HG02588 (cell line): Measurements from ENCODE around the gene SLC38A4.
A peak's percentile ranks its signal among the peaks of the same experiment; 100 is the strongest.

Experiments
- ATAC-seq: cut with Tn5 transposase; IDR thresholded peaks from one replicate; pipeline ENCODE4 v1.9.1; 2021; ENCODE audit warnings: mild to moderate bottlenecking, moderate library complexity; ENCODE audit not compliant: unreplicated experiment

The SLC38A4 gene

DNA sequence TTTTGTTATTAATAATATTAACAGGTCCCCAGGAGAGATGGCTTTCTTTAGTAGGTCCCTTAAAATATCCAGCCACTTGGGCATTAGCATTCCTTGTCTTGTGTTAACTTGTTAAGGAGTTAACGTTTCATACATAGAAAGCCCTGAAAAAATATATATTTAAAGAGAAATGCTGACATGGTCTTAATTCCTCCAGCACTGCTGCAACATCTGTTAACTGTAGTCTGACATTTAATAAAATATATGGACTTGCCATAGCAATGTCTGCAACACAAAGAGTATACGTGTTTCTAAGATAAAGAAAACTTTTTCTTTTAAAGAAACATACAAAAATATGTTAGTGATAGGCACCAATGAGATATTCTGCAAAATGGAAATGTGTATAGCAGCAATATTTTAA, 10.0 kb downstream of the SLC38A4 start:
- no peak for ATAC-seq

DNA sequence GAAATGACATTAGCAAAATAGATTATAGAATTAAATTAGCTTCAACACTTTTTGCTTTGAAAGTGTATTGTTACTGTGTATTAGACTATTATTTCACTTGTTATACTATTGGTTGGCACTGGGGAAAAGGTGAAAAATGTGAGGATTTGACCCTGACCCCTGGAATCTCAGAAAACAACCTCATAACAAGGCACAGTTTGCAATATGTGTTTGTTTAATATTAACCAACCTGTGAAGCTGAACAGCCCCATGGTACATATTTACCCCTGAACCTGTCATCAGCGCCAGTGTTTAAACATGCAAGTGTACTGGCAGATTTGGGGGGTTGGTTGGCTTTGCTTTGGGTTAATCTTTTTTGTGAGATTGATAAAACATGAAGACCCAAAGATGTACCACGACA, 11.7 kb downstream of the SLC38A4 start:
- ATAC-seq: no peak

DNA sequence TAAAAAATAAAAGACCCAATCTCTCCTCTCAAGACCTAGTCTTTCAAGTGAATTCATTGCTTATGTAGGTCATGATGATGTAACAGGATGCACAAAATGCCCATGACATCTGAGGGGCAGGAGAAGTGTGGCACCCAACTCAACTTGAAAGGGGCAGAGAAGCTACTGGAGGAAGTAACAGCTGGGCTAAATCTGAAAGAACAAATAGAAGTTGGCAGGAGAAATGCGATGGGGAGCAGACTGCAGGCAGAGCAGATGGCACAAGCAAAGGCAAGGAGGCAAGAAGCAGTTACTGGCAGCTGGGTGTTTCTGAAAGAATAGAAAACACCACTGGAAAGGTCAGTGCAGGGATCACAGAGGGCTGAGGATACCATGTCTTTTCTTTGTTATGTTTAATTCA, 14.6 kb downstream of the SLC38A4 start:
- no peak for ATAC-seq

DNA sequence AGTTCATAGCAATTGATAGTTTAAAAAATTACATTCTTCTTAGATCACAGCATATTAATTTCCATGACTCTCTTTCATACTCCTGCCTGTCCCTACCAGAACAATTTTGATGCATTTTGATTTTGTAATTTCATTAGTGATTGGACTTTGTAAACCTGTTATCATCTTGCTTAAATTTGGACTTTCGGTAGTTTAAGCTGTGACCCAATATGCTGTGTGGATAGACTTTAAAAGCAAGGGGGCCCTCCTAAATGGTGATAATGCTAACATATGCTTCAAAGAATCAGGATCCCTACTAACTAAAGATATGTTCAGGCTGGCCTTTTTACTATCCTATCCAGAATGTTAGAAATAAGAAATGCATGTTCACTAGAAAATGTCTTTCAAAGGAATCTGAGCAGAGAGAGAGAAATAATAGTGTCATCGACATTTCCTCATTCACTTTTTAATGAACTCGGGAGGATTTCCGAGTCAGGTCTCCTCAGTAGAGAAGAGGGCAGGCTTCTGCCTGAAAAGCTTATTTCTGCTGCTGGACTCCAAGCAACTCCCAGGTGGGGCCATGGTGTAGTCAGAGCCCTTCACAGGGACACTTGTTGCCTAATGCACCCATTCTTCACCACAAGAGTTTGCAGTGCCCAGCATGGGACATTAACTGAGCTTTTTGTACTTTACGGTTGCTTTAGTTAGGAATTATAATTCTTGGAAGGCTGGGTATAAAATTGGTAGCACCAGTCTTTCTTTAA, 16.7 kb downstream of the SLC38A4 start:
- no peak for ATAC-seq

DNA sequence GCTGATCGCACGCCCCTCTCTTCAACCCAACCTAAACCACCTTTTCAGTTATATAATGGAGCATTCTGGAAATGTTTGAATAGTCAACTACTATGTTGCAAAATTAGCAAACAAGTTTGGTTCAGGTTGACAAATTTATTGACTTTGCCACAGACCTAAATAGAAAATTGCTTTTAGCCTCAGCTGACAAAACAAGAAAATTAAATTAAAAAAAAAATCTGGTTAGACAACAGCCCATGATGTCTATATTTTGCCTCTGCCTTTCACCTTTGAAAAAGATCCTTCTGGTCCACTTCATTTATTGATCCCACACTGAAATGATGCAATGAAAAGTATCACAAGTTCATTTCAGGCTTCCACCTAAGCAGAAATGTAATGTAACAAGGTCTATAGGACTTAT, 17.5 kb downstream of the SLC38A4 start:
- ATAC-seq: no peak

DNA sequence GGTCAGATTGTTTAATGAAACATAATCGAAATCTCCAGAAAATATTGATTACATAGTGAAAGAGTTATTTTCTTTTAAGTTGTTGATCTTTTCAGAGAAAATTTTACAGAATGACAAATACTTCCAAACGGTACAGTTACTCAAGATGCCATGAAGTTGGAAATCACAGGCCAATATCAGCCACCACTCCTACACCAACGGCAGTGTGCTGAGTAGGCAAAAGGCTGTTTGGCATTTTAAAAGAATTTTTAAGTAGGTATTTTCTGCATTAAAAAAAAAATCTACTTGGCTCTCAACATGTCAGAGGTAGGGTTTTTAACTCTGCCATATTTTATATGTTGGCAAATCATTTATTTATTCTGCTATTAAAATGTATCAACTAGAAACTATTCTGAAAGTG, 21.7 kb downstream of the SLC38A4 start:
- no peak for ATAC-seq

DNA sequence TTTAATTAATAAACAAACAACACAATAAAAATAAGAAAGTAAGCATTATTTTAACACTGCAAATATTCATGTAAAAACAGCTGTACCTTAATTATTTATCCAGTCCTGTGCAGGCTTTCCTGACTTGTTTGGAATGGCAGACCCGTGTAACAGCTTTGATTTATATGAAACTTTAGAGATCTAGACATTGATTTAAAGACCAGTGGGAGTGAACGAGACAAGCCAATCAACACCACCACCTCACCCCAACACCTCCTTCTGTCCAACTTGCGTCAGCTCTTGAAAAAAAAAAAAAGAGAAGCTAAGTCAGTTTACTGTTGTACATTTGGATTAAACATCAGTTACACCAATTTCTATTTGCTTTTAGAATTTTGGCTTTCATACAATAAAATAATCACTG, 22.3 kb downstream of the SLC38A4 start:
- no peak for ATAC-seq

DNA sequence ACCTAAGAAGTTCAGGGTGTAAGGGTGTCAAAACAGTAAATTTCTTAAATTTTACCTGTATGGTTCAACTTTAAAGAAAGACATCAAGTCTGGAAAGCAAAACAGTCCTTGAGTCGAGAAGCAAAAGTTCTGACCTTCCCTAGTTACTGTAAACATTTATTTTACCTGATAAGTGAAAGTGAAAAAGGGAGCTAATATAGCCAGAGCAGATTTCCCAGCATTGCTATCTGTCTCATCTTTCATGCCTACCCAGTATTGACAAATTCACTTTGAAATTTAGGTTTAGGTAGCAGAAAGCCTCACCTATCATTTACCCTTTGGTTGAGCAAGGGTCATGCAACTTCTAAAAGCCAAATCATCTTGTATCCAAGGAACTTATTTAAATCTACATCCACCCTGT, 24.5 kb downstream of the SLC38A4 start:
- ATAC-seq: no peak

DNA sequence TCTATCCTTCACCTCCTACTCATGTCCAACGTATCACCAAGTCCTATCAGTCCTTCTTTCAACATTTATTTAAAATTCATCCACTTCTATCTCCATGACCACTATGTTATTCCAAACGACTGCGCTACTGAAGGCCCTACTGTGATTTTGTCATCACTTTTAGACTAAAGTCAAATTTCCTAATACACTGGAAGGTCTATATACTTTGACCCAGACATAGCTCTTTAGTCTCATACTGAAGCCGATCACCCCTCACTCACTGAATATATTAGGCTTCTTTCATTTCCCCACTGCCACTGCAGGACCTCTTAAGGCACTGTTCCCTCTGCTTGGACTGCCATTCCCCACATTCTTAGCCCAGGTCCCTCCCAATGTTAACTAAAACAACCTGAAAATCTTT, 25.6 kb downstream of the SLC38A4 start:
- no peak for ATAC-seq

DNA sequence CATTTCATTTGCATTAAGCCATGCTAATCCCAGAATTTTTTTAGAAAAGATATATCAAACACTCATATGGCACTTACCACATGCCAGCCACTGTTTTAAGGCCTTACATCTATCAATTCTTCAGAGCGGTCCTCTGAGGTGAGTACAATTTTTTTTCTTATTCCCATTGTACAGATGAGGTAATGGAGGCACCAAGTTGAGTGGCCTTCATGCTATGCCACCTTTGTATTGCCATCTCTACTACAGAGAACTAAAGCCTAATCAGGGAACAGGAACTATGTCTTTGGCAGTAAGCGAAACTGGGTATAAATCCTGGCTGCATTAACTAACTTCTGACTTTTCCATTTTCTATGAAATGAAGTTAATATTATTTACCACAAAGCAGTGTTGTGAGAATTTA, 27.1 kb downstream of the SLC38A4 start:
- ATAC-seq: no peak

DNA sequence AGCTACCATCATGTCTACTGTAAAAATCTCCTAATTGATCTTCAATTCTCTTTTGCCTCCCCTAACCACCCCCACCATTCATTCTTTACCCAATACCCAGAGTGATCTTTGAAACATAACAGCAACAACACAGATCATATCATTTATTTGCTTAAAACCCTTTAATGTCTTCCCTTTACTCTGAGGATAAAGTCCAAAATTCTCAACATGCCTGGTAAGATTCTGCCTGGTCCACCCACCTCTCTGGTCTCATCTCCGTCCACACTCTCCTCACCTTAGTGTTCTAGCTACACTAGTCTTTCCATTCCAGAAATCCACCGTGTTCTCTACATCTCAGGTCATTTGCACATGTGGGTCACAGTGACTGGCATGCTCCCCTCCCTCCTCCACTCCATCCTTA, 27.7 kb downstream of the SLC38A4 start:
- ATAC-seq: no peak

DNA sequence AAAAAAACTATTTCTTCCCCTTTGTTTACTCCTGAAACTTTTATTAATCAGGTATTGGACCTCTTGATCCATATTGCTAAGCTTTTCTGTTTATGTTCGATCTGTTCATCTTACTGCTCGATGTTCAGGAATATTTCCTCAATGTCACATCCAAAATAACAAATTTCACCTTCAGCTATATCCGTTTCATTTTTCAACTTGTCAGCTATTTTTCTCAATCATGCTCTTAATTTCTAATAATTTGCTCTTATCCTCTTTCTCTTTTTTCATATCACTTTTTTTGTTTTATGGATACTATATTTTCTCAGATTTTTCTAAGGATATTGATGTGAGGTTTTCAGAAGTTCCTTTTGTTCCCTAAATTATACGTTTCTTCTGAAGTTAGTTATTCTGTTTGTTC, 29.8 kb downstream of the SLC38A4 start:
- ATAC-seq: no peak

DNA sequence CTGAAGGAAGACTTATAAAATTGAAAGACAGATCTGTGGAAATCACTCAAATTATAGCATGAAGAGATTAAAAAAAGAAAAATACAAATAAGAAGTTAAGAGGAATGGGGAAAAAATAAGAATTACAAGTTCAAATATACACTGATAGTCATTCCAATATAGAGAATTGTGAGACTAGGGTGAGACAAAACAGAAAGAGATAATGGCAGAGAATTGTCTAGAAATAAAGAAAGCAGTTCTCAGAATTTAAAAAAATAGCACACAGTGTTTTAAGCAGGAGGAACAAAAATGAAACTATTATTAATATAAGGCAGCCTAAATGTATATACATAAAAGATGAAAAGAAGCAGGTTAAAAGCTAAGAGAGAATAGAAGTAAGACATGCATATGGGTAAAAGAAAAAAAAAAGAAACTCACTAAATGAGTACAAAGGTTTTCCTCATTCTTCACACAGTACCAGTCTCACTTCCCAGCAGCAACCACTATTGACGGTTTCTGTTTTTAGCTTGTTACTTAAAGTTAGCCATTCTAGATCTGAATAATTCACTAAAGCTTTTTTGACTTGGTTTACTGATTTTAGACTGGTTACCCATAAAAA, 31.1 kb downstream of the SLC38A4 start:
- ATAC-seq: peak; percentile 83

DNA sequence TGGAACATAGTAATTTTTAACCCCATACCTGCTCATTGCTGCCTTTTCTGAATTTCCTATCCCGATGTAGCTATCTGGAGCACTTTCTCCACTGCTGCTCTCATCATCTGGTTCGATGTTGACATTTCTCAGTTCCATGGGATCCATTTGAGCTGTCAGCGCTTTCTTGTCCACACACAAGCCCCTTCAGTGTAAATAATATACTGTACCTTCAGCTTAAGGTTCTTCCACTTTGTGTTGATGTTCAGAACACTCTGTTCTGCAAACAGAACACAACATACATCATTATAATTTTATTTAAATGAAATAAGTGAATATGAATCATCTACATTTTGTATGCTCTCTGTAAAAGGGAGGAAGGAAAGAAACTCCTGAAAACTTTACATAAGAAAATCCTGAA, 32.9 kb downstream of the SLC38A4 start:
- ATAC-seq: no peak

DNA sequence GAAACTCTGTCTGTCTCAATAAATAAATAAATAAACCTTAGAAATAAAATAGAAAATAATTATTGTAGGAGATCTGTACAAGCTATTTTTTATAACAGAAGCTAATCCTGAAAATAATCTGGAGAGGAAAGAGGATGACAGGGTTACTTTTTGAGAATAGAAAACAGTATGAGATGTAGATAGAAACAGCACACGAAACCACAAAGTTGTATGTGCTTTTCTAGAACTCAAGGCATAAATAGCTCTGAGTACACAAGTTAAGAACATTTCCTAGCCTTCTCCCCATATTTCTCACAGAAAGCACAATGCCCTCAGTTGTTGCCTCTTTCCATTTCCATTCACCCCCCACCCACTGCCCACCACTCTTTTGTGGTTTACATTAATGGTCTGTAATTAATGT, 35.7 kb downstream of the SLC38A4 start:
- no peak for ATAC-seq

DNA sequence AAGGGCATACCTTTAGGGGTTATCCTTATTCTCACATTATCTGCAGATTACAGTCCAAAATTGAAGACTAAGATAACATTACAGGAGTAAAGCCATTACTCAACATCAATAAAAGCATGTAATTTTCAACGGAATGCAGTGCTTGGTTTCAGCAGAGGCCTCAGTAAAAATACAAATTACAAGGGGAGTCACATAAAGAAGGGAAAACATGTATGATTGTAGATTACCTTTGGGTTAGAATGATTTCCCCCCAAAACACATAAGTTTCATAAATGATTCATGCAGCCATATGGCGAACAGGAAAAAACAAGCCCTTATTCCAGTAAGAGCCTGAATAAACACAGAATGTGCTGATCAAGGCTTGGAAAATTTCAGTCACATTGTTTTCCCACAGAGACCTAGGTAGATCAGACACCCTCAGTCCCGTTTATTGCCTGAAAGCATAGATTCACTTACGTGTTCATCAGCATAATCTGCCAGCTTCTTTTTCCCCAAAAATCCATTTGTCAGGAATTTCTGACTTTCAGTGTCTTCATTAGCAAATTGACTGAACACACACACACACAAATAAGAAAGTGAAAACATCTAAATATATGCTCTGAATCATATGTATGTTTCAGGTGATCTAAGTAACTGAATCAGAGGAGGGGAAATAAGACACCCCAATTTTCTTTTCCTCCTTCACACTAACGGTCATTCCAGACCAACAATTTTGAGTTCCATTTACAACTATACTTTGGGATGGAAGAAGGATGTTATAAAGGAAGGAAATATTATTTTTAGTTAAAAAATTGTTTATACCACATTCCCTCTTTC, 37.5 kb downstream of the SLC38A4 start:
- ATAC-seq: no peak

DNA sequence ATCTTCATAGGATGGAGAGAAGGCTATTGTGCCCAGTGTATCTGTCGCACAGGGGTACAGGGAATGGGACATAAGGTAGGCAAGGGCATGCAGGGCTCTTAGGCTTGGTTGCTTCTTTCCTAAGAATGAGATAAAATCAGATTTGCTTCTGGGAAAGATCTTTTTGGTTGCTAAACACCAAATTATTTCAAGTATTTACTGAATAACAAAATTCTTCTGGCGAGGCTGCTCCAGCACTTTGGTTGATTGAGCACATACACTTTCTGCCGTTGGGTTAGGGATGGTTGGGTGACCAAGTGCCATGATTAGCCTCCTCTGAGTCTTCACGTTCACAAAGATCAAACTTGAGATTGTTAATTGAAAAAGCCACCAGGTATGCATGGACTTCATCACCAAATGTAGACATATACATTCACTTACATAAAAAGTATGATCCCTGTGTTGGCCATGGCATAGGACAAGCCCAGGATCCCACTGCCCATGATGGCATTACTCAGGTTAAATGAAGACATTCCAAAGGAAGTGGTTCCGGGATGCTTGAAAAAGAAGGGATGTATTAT, 38.2 kb downstream of the SLC38A4 start:
- ATAC-seq: no peak

DNA sequence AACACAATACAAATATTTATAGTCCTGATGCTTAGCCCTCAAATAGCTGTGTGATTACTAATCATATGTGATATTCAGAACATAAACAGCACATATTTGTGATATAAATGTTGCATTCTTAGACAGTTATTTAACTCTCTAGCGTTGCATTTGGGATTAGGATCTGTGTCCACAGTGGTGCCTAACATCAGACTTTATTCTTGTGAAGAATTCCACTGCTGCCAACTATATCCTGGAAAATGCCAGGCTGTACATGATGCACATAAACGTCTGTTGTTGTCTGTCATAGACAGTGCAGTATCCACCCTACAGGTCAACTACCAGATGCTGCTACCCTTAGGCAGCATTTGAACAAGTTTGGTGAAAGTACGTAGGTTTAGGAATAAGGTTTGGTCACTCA, 39.0 kb downstream of the SLC38A4 start:
- no peak for ATAC-seq

DNA sequence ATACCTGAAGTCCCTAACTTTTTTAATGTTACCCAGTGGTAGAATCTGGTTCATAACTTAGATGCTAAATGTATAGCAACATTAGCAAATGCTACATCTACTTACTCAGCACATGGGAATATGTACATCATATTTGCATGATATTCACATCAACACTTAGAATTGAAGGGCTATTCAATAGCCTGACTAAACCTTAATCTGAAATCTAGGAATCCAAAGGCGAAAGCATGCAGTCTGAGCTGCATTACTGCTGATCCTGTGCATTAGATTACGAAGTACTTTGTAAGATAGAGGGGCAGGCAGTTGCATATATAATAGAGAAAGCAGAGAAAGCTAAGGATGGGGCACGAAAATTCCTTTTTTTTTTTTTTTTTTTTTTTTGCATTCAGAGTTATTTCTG, 40.4 kb downstream of the SLC38A4 start:
- no peak for ATAC-seq

DNA sequence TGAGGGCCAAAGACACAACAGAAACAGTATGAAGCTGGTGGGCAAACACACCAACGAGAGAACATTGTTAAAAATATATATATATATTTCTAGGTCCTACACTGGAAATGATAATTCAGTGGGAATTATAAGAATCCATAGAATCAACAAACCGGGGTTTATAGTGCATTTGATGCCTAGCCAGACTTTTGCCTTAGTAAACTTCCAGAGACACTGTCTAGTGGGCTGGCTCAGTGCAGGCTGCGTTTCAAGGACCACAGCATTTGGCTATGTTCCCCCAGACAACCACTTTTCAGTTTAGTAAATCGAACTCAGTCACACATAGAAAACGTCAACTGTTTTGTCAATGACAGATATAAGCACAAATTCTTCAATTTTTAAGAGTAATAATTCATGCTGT, 41.9 kb downstream of the SLC38A4 start:
- no peak for ATAC-seq

DNA sequence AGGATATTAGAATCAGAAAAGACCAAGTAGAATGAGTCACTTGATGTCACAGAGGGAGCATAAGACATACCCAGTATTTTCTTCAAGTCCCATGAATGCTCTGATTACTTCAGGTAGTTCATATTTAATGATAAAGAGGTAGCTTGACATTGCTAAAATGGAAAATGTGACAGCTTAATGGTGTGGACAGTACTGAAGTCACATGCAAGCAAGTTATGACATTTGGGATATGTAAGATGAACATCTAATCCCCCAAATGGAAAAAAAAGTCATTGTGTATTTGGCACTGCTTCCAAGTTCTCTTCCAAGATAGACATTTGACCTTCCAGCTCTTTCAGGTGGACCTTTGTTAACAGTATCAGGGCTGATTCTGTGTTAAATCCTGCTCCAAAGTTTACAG, 45.9 kb downstream of the SLC38A4 start:
- no peak for ATAC-seq

DNA sequence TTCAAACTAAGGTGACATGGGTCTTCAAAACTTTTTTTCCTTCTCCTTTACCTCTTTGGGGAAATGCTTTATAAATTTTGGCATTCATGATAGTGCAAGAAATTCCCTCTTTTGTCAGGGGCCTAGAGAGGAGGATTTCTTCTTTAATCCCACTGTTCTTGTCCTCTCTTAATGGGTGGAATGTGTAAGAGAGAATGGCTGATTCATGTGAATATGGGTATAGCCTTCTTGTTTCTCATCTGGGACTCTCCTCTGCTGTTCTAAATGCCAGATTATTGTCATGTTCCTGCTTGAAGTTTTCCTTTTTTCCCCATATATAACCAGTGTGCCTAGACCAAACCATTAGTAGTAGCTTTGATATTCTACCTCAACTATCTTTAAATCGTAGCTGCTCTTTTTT, 46.7 kb downstream of the SLC38A4 start:
- no peak for ATAC-seq
